22Rv1 (cell line): ENCODE measurements around the gene CDK14.

Source experiments
- ZFX ChIP-seq: fragments of 450-650 bp; IDR thresholded peaks from 2 replicates; pipeline ENCODE4 v1.6.1; 2017; ENCODE audit warnings: antibody characterized with exemption, borderline replicate concordance
- TF ChIP-seq, protein P1 (sequence below): fragments of 450-650 bp; IDR thresholded peaks from 2 replicates; pipeline ENCODE4 v1.5.1; 2017; ENCODE audit warnings: mild to moderate bottlenecking

DNA sequence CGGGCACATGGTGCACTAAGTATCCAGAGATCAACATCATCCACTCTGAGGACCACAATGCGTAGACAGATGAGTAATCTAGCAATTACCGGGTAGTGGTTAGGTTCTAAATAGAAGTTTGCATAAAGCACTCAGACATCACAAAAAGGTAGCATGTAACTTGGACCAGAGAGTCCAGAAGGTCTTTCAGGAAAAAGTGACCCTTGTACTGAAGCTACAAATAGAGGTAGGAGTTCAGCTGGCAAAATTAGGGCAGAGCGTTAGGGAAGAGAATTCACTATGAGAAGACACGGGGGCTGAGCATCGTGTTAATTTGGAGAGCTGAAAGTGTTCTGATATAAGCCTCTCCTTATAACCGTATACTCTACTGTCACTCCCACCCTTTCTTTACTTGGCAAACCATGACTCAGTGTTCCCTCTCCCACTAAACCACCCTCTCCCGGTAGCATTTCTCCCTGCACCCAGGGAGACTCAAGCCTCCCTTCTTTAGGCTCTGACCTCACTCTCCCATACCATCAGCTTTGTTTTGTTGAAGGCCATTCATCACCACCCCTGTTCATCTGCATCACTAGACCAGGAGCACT, 445.9 kb downstream of the CDK14 start:
- TF ChIP-seq, protein P1, sequence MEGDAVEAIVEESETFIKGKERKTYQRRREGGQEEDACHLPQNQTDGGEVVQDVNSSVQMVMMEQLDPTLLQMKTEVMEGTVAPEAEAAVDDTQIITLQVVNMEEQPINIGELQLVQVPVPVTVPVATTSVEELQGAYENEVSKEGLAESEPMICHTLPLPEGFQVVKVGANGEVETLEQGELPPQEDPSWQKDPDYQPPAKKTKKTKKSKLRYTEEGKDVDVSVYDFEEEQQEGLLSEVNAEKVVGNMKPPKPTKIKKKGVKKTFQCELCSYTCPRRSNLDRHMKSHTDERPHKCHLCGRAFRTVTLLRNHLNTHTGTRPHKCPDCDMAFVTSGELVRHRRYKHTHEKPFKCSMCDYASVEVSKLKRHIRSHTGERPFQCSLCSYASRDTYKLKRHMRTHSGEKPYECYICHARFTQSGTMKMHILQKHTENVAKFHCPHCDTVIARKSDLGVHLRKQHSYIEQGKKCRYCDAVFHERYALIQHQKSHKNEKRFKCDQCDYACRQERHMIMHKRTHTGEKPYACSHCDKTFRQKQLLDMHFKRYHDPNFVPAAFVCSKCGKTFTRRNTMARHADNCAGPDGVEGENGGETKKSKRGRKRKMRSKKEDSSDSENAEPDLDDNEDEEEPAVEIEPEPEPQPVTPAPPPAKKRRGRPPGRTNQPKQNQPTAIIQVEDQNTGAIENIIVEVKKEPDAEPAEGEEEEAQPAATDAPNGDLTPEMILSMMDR: no peak
- TF ChIP-seq ZFX: no peak
